GM21737 (cell line): Measurements from ENCODE around the gene CLRN1.

ENCODE experiments used
- ATAC-seq: cut with Tn5 transposase; IDR thresholded peaks from one replicate; pipeline ENCODE4 v1.9.1; 2021; ENCODE audit warnings: mild to moderate bottlenecking, moderate library complexity; ENCODE audit not compliant: unreplicated experiment

The CLRN1 gene

GRCh38 chr3:150978566-150979148, 6.1 kb upstream of the CLRN1 start:
- ATAC-seq: no peak

- no peak for ATAC-seq
These were observed 3.5 kb upstream of the CLRN1 start for GRCh38 chr3:150975992-150976368.

GRCh38 chr3:150975086-150975991, 2.8 kb upstream of the CLRN1 start:
- ATAC-seq: no peak

GRCh38 chr3:150970665-150971324, 1.7 kb downstream of the CLRN1 start:
- no peak for ATAC-seq

- no peak for ATAC-seq
These were observed 4.0 kb downstream of the CLRN1 start for GRCh38 chr3:150968341-150969035.

GRCh38 chr3:150965436-150965835, 7.1 kb downstream of the CLRN1 start:
- ATAC-seq: no peak

- ATAC-seq: no peak
These were observed 10.6 kb downstream of the CLRN1 start for GRCh38 chr3:150961949-150962348.

- ATAC-seq: no peak
These were observed 11.5 kb downstream of the CLRN1 start for GRCh38 chr3:150960708-150961684.

- no peak for ATAC-seq
These were observed 13.8 kb downstream of the CLRN1 start for GRCh38 chr3:150958683-150959082.

- ATAC-seq: no peak
These were observed 16.2 kb downstream of the CLRN1 start for GRCh38 chr3:150956376-150956775.

- ATAC-seq: no peak
These were observed 20.6 kb downstream of the CLRN1 start for GRCh38 chr3:150951923-150952322.

GRCh38 chr3:150945226-150946032, 27.1 kb downstream of the CLRN1 start:
- ATAC-seq: no peak

GRCh38 chr3:150942221-150942620, 30.3 kb downstream of the CLRN1 start:
- no peak for ATAC-seq

GRCh38 chr3:150936693-150937092, 35.8 kb downstream of the CLRN1 start:
- ATAC-seq: no peak

GRCh38 chr3:150933473-150933995, 39.0 kb downstream of the CLRN1 start:
- ATAC-seq: no peak

GRCh38 chr3:150931745-150932144, 40.8 kb downstream of the CLRN1 start:
- no peak for ATAC-seq

- no peak for ATAC-seq
These were observed 41.7 kb downstream of the CLRN1 start for GRCh38 chr3:150930839-150931238.

- no peak for ATAC-seq
These were observed 44.3 kb downstream of the CLRN1 start for GRCh38 chr3:150928234-150928633.

- no peak for ATAC-seq
These were observed 46.2 kb downstream of the CLRN1 start for GRCh38 chr3:150926328-150926727.
